Activated naive CD4-positive, alpha-beta T cell treated with anti-CD3 and anti-CD28 coated beads, Interleukin-2, amount 50 U/mL, for 72 hours (primary cell): ENCODE measurements around the gene MPPED1. TPM values are rescaled to one million over a fixed set of nuclear protein-coding genes. Genes with fewer than 3 reads are reported as not detected.

Source experiments
- ATAC-seq, 2 donors: fragments of 150-1000 bp; cut with Tn5 transposase; 2 replicates each; pipeline ENCODE4 v1.10.0; 2021; ENCODE audit warnings: mild to moderate bottlenecking in 2 of 2, moderate library complexity in 2 of 2
- DNase-seq, 2 donors: peaks; one replicate each; pipeline ENCODE4 v3.0.0; 2021 to 2022; ENCODE audit warnings: low spot score in 2 of 2
- H3K27ac Mint-ChIP-seq, 2 donors: one replicate each; pipeline ENCODE4 v1.8.0; 2022; ENCODE audit warnings: mild to moderate bottlenecking in 2 of 2, mixed read lengths in 2 of 2
- H3K36me3 Mint-ChIP-seq, 2 donors: one replicate each; pipeline ENCODE4 v1.8.0; 2022; ENCODE audit warnings: mixed read lengths in 2 of 2
- H3K9me3 Mint-ChIP-seq, 2 donors: one replicate each; pipeline ENCODE4 v1.8.0; 2022; ENCODE audit warnings: mixed read lengths in 2 of 2
- total RNA-seq, 2 donors: library from RNA; stranded (reverse); gene quantifications; one replicate each; pipeline ENCODE4 v1.2.3, GENCODE V29; 2022

The MPPED1 gene
- total RNA-seq, 2 donors from 2014 or later = not detected

DNA sequence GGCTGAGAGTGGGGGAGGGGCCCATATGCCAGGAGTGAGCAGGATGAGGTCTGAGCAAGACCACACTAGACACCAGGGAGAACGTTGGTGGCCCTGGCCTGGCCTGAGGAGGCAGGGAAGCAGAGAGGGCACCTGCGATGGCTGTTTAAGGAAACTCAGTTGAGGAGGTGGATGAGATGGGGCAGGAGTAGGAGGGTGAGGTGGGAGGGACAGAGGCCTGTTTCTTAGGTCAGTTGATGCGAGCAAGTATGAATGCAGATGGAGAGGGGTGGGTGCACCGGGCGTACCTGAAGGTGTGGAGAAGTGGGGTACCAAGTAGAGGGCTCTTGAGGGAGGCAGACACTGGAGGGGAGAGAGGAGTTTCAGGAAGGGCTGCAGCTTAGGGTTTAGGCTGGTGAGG lies 10.6 kb upstream of the MPPED1 start:
- no peak overlapping the region for H3K27ac Mint-ChIP-seq
- no peak for ATAC-seq
- H3K36me3 Mint-ChIP-seq = no peaks in the 10 kb centered on the region
- DNase-seq = no peak
- H3K9me3 Mint-ChIP-seq = no peaks in the 10 kb centered on the region

DNA sequence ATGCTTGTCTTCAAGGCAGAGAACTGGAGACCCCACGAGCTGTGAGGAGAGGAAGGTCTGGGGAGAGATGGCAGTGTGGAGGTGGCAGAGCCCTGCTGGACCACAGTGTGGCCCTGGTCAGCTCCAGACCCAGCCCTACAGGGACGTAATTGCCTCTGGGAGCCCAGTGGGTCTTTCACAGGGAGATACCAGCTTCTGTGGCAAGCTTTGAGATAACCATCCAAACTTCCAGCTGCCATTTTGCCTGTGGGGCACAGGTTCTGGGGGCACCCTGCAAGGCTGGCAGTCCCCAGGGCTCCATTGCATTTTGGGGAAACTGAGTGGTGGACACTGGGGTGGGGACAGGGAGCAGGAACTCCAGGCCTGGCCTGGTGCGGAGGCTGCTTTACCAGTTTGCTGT lies 10.2 kb upstream of the MPPED1 start:
- ATAC-seq (no peak), DNase-seq (no peak)
- no peaks in the 10 kb centered on the region for H3K36me3 Mint-ChIP-seq
- no peaks in the 10 kb centered on the region for H3K9me3 Mint-ChIP-seq
- no peak overlapping the region for H3K27ac Mint-ChIP-seq

DNA sequence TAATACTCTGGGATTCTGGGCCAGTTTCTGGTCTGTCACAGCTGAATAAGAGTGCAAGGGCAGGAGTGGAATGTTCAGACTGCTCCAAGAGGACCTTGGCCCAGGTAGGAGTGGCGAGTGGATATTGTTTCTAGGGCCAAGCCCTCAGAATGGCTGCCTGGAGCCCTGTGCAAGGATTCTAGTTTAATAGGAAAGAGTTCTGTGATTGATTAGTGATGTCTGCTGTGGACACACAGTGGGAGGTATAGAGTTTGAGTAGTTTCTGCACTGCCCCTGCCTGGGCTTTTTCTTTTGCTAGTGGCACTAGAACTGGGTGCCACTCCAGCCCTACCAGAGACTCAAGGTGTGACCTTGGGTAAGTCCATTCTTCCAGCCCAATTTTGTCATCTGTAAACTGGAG lies 9.7 kb upstream of the MPPED1 start:
- Mint-ChIP-seq H3K36me3 (no peaks in the 10 kb centered on the region), H3K9me3 (no peaks in the 10 kb centered on the region), H3K27ac (no peak overlapping the region)
- no peak for DNase-seq
- ATAC-seq = no peak

DNA sequence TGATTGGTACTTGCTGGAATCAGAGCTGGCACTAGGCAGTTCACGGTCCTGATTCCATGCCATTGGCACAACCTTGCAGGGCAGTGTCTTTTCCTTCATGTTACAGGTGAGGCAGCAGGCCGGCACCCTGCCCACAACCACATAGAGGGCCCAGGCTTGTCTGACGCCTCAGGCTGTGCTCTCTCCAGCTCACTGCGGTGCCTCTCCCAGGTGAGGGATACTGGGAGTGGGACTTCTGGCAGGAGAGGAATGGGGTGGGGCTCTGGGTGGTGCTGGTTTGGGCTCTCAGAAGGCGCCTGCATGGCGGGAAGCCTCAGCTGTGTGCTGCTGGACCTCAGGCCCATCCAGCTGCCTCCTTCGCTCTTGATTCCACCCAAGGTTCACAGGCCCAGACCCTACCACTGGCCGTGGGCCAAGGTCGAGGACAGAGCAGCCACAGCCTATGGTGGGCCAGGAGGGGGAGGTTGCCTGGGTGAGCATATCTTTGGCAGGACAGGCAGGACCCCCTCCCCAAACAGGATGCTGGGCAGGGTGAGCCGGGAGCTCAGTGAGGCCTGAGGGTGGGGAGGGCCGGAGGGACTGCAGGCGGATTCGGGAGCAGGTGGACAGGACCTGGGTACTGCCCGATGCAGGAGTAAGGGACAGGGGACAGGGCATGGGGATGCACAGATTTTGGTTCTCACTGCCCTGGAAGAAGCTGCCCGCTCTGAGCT lies 7.0 kb upstream of the MPPED1 start:
- DNase-seq = no peak
- H3K9me3 Mint-ChIP-seq = no peaks in the 10 kb centered on the region
- H3K36me3 Mint-ChIP-seq = no peaks in the 10 kb centered on the region
- no peak for ATAC-seq
- no peak overlapping the region for H3K27ac Mint-ChIP-seq

DNA sequence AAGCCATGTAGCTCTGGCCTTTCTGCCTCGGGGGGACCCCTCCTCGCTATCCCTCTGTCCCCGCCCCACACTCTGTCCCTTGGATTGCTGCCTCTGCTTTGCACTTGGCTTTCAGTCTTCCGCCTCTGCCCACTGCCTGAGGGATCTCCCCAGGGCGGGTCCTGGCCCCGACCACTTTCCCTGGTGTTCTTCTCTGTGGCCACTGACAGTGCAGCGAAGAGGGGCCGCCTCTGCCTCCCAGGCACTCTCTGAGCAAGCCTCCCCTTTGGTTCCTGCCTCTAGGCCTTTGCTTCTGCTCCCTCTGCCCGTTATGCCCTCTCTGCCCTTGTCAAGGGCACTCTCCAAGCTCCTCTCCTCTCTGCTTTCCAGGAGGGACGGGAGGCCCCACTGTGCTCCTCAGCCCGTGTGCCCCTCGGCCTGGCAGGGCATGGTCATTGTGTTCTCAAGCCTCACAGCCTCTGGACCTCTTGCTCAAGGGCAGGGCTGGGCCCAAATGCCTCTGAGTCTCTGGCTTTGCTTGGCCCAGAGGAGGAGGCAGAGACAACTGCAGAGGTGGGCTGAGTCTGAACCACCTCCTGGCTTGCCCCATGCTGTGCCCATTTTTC lies 5.5 kb upstream of the MPPED1 start:
- ATAC-seq = no peak
- no peak overlapping the region for H3K27ac Mint-ChIP-seq

DNA sequence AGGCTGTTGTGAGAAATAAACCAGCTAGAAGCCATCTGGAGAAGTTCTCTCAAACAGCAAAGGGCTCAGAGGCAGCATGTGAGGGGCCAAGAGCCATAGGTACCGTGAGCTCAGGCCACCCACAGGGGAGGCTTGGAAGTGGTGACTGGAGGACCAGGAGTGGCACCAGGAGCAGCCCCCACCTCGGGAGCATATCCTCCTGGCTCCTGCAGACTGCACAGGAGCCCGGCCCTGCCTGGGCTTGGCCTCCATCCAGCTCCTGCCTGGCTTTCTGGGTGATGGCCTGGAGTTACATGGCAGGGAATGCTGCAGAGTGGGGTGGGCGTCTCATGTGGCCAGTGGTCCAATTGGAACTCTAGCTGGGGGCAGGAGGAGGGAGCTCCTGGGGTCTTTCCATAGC lies 4.2 kb upstream of the MPPED1 start:
- no peak overlapping the region for H3K27ac Mint-ChIP-seq
- no peaks in the 10 kb centered on the region for H3K9me3 Mint-ChIP-seq

More for the DNA sequence above, 5.5 kb upstream of the MPPED1 start:
- no peak for DNase-seq
- H3K36me3 Mint-ChIP-seq = no peaks in the 10 kb centered on the region
- H3K9me3 Mint-ChIP-seq = no peaks in the 10 kb centered on the region

DNA sequence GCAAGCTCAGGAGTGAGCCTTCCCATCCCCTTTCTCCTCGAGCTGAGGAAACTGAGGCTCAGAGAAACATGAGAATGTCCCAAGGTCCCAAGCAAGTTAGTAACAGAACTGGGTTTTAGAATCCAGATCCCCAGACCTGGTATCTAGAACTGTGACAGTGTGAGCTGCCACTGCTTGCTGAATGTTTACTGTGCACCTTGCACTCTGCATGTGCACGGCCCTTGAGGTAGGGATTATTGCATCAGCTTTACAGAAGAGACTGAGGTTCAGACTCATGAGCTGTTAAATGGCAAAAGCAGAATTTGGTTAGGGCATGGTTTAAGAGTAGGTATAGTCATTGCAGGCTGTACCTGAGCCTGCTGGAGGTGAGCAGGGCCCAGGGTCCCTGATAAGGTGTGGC lies 3.8 kb upstream of the MPPED1 start:
- ATAC-seq = no peak
- H3K36me3 Mint-ChIP-seq = no peaks in the 10 kb centered on the region

More for the DNA sequence above, 4.2 kb upstream of the MPPED1 start:
- no peak for ATAC-seq
- no peak for DNase-seq
- H3K36me3 Mint-ChIP-seq = no peaks in the 10 kb centered on the region

DNA sequence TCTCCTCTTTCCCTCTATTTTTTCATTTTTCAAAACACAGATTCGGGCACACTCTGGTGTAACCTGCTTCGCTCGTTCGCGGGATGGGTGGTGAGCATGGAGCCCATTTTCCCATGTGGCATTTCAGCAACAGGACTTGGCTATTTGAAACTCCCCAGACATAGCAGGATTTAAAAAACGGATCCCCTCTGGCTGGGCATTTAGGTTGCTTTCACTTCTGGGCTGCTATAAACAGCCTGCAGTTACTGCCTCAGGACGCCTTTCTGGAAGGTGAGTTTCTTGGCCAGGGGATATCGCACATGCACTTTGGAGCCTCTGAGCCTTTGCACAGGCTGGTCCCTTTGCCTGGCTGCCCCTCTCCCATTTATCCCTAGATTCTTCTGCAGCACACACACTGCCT lies 2.8 kb upstream of the MPPED1 start:
- no peak for DNase-seq
- Mint-ChIP-seq H3K36me3 (no peaks in the 10 kb centered on the region), H3K9me3 (no peaks in the 10 kb centered on the region), H3K27ac (no peak overlapping the region)
- no peak for ATAC-seq

More for the DNA sequence above, 3.8 kb upstream of the MPPED1 start:
- no peaks in the 10 kb centered on the region for H3K9me3 Mint-ChIP-seq
- no peak overlapping the region for H3K27ac Mint-ChIP-seq
- DNase-seq = no peak

DNA sequence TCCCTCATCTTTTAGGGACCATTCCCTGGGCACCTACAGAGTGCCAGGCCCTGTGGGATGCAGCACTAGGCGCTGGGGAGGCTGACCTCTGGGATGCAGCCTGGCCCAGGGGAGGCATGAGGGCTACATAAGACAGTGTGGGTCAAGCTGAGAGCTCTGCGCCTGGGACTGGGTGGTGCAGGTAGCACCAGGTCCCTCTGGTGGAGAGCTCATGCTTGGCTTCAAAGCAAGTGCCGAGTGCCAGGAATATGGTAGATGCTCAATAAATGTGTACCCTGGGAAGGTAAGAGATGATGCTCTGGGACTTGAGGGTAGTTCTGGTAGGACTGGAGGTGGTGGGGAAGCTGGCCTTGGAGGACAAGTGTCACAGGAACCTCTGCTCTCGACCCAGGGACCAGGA lies 2.0 kb upstream of the MPPED1 start:
- no peak for ATAC-seq

DNA sequence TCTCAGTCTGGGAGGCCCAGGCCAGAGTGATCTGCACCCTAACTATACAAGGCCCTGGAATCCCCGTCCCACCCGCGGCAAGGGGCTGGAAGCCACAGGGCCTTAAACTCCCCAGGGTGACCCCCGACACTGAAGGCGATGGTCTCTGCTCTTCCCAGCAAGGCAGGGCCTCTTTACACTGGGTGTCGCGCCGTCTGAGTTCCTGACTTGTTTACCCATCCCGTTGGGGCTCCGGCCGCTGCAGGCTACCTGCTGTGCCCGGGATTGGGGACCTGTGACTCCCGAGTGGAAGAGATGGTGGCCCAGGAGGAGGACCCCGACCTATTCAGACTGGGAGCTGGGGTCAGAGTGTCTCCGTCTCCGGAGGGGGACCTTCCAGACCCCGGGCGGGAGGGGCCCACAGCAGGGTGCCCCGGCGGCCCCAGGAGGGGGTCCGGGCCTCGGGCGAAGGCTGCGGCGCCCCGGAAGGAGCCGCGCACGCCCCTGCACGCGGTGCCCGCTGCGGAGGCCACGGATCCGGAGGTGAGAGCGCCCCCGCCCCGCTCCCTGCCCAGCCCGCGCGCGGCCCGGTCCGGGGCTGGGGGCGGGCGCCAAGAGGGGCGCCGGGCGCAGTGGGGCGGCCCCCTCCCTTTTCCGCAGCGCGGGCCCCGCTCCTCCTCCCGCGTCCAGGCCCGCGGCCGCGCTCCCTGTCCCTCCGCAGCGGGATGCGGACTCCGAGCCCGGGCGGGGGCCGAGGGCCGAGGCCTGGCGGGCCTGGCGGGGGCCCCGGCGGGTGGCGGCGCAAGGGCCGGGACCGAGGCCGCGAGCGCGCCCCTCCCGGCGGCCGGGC lies 560 bp upstream of the MPPED1 start:
- no peaks in the 10 kb centered on the region for H3K36me3 Mint-ChIP-seq
- ATAC-seq (no peak), DNase-seq (no peak)
- H3K9me3 Mint-ChIP-seq = no peaks in the 10 kb centered on the region
- no peak overlapping the region for H3K27ac Mint-ChIP-seq

More for the DNA sequence above, 2.0 kb upstream of the MPPED1 start:
- DNase-seq = no peak
- H3K9me3 Mint-ChIP-seq = no peaks in the 10 kb centered on the region
- no peak overlapping the region for H3K27ac Mint-ChIP-seq
- no peaks in the 10 kb centered on the region for H3K36me3 Mint-ChIP-seq

DNA sequence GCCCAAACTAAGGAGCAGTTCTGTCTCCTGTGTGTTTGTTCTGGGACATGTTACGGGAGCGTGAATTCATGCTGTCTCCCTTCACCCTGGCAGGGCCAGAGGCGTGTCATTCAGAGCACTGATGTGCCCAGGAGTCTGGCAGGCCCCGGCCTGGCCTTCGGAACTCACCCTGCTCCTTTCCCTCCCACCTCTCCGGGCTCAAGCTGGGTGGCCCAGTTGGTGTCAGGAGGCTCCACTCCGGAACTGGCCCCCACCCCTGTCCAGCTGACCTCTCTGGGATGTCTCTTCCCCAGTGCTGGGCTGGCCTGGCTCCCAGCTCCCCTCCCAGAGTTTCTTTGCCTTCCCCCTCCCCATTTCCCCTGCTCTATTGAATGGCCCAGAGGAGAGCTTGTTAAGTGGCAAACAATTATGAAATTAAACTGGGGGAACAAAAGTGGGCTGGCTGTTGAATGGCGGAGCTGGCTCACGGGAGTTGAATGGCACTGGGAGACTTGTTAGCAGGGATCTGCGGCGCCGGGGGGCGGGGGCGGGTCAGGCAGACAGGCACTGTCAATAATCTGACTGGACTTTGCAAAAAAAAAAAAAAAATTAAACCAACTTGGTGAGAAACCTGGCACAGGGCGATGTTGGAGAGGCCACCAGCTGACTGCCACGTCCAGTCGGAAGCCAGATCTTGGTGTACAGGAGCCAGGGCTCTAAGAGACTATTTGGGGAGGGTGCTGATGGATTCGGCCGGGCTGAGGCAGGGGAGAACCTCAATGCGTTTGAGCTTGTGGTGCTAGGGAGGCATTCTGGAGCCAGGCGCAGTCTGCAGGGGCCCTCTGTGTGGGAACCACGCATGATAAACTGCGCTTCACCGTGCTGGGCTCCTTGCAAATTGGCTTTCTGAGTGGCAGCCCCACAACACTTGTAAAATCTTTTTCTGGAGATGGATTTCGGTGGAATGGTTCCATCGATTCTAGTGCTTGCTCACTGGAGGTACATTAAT lies 1.3 kb downstream of the MPPED1 start:
- no peaks in the 10 kb centered on the region for H3K9me3 Mint-ChIP-seq
- ATAC-seq (no peak), DNase-seq (no peak)
- no peak overlapping the region for H3K27ac Mint-ChIP-seq
- no peaks in the 10 kb centered on the region for H3K36me3 Mint-ChIP-seq

DNA sequence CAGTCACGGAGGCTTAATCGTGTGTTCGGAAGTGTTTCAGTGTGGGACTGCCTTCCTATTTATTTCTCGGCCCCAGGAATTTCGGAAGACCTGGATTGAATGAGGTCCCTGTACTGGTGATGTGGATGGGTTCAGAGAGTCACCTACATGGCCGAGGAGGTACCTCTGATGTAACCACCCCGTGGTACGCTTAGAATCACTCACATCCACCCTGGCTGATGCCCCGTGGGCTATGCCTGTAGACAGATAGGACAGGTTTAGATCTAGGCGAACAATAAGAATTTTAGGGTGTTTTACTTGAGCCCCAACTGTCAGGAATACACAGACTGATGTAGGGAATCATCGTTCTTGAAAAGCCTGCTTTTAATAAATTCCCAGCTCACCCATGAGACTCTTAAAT lies 2.0 kb downstream of the MPPED1 start:
- no peak for ATAC-seq
- no peaks in the 10 kb centered on the region for H3K36me3 Mint-ChIP-seq

DNA sequence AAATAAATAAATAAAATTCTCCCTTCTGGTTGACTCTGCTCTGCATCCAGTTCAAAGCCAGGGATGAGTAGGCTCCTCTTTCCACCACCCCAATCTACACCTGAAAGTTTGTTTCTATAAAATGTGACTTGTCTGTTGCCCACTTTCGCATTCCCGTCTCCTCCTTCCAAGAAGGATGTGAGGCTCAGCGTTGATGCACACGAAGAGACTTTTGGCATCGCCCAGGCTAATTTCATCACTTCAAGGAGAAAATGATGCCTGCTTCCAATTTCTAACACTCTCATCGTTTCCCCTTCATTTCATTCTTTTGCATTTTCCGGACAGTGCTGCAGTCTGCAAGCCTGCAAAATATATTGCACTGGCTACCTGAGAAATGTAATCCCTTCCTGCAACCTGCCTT lies 3.9 kb downstream of the MPPED1 start:
- DNase-seq (no peak), ATAC-seq (no peak)
- Mint-ChIP-seq H3K36me3 (no peaks in the 10 kb centered on the region), H3K9me3 (no peaks in the 10 kb centered on the region), H3K27ac (no peak overlapping the region)

More for the DNA sequence above, 2.0 kb downstream of the MPPED1 start:
- no peaks in the 10 kb centered on the region for H3K9me3 Mint-ChIP-seq
- H3K27ac Mint-ChIP-seq = no peak overlapping the region
- DNase-seq = no peak

DNA sequence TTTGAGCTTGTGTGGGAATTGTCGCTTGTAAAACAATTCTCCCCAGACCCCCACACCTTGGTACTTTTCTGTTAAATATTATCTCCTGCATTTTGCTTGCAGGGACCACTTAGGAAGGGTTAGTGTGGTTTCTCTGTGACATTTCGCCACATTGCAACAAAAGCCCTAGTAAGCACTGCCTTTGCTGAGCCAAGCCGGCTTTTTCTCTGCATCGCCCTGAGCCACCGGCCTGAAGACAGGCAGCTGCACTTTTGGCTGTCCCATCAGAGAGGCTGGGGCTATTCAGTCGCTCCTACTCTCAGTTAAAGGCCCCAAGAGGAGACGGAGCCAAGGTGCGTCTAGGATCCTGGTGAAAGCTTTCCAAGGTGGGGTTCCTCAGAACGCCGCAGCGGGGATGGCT lies 5.7 kb downstream of the MPPED1 start:
- DNase-seq (no peak), ATAC-seq (no peak)
- no peaks in the 10 kb centered on the region for H3K36me3 Mint-ChIP-seq
- H3K27ac Mint-ChIP-seq = no peak overlapping the region
- H3K9me3 Mint-ChIP-seq = no peaks in the 10 kb centered on the region

DNA sequence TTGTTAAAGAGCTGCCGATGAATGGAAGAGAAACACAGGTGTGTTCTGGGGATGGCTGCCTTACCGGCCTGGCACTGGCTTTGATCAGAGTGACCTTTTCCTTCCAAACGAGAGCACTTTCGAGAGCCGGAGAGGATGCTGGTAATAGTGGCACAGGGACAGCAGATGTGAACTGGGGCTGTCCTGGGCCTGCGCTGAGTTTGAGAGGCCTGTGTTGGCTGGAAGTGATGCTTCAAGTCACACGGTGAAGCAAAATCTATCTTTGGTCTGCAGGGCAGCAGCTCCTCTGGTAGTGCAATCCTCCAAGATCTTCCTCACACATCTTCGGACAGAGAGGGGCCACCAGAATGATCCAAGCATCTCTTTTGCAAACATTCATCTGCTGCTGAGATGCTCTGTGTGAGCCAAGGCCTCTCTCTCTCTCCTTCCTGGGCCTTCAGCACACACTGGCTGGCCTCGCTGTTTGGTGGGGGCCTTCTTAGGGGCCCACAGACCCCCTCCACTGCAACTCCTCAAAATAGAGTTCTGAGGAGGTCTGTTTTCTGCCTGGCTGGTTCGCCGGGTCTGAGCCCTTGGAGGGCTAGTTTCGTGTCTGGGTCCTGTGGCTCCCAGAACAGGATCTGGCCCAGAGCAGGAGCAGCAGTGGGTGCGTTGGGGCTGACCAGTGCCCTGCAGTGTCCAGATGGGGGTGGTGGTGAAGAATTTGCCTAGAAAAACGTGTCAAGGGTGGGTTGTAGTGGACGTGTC lies 6.4 kb downstream of the MPPED1 start:
- ATAC-seq = no peak

More for the DNA sequence above, 6.4 kb downstream of the MPPED1 start:
- Mint-ChIP-seq H3K9me3 (no peaks in the 10 kb centered on the region), H3K36me3 (no peaks in the 10 kb centered on the region), H3K27ac (no peak overlapping the region)
- no peak for DNase-seq
